ENCODE measurements around the gene MED15.

- TF ChIP-seq CTCF (IDR thresholded peaks at IDR 0.05; ENCODE audit: control extremely low read depth in 1 of 3, insufficient read depth in 1 of 3, low read depth in 1 of 3, low read length in 3 of 3) = peak; percentile 88 to 97 (median 96)
- no peak for TF ChIP-seq NRF1 (IDR thresholded peaks at IDR 0.05; ENCODE audit: low read depth, low read length)
- TF ChIP-seq TCF12 (IDR thresholded peaks at IDR 0.05; ENCODE audit: low read depth, low read length) = 0 out of 2 replicates have a peak, but pooled peaks have one; percentile 89
- no peak for TF ChIP-seq MAFK (IDR thresholded peaks at IDR 0.05; ENCODE audit: low read depth, low read length)
- peak; percentile 76; the same call in 1 of the 2 replicates for TF ChIP-seq YY1 (IDR thresholded peaks at IDR 0.05; ENCODE audit: low read depth, low read length)
- no peak for TF ChIP-seq JUN (IDR thresholded peaks at IDR 0.05; ENCODE audit: low read depth, low read length)
Observed at GRCh38 chr22:20606041-20606783, 98.8 kb downstream of the MED15 start.

Data from H1 (cell line).